GM12873 (cell line): ENCODE data around the gene RAB11FIP5.

ENCODE experiments used
- TF ChIP-seq, protein P1 (sequence below): IDR thresholded peaks from 2 replicates; pipeline ENCODE4 v1.5.1; 2012; ENCODE audit warnings: low read depth, mild to moderate bottlenecking, moderate library complexity, low read length, control low read depth; ENCODE audit not compliant: insufficient read depth; ENCODE audit errors: missing control alignments

The RAB11FIP5 gene

DNA sequence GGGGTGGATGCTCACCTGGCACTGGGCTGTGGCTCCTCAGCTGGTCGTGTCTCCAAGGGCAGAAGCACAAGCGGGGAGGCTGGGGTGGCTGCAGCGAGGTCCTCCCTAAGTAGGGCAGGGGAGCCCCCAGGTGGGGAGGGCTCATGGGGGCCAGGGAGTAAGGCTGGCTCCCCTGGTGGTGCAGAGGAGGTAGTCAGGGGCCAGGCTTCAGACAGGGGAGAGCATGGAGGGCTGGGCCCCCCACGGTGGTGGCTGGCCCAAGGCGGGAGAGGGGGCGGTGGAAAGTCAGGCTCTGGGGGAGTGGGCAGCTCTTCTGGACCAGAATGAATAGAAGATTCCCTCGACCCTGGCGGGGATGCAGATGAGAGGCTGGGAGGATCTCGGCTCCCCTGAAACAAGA is 33.1 kb downstream of the RAB11FIP5 start:
- TF ChIP-seq, protein P1, sequence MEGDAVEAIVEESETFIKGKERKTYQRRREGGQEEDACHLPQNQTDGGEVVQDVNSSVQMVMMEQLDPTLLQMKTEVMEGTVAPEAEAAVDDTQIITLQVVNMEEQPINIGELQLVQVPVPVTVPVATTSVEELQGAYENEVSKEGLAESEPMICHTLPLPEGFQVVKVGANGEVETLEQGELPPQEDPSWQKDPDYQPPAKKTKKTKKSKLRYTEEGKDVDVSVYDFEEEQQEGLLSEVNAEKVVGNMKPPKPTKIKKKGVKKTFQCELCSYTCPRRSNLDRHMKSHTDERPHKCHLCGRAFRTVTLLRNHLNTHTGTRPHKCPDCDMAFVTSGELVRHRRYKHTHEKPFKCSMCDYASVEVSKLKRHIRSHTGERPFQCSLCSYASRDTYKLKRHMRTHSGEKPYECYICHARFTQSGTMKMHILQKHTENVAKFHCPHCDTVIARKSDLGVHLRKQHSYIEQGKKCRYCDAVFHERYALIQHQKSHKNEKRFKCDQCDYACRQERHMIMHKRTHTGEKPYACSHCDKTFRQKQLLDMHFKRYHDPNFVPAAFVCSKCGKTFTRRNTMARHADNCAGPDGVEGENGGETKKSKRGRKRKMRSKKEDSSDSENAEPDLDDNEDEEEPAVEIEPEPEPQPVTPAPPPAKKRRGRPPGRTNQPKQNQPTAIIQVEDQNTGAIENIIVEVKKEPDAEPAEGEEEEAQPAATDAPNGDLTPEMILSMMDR: no peak

GRCh38 chr2:73078457-73079411 is 34.0 kb downstream of the RAB11FIP5 start:
- TF ChIP-seq, protein P1: no peak

DNA sequence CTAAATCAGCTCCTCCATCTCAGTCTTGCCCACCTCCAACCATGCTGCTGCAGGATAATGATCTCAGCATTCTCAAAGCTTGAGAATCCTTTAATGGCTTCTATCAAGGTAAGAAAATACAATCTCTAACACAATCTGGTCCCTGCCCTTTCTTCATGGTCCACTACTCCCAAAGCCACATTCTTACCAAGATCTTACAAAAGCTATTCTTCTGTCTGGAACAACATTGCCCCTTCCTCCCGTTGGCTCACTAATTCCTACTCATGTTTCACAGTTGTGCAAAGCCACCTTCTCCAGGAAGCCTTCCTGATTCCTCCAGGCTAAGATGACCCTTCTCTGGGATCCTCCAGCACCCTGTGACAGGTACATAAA is 35.3 kb downstream of the RAB11FIP5 start:
- TF ChIP-seq, protein P1: no peak

GRCh38 chr2:73076701-73077423 is 35.9 kb downstream of the RAB11FIP5 start:
- TF ChIP-seq, protein P1: no peak

- TF ChIP-seq, protein P1: no peak
These were observed 37.0 kb downstream of the RAB11FIP5 start for GRCh38 chr2:73075477-73076373.

DNA sequence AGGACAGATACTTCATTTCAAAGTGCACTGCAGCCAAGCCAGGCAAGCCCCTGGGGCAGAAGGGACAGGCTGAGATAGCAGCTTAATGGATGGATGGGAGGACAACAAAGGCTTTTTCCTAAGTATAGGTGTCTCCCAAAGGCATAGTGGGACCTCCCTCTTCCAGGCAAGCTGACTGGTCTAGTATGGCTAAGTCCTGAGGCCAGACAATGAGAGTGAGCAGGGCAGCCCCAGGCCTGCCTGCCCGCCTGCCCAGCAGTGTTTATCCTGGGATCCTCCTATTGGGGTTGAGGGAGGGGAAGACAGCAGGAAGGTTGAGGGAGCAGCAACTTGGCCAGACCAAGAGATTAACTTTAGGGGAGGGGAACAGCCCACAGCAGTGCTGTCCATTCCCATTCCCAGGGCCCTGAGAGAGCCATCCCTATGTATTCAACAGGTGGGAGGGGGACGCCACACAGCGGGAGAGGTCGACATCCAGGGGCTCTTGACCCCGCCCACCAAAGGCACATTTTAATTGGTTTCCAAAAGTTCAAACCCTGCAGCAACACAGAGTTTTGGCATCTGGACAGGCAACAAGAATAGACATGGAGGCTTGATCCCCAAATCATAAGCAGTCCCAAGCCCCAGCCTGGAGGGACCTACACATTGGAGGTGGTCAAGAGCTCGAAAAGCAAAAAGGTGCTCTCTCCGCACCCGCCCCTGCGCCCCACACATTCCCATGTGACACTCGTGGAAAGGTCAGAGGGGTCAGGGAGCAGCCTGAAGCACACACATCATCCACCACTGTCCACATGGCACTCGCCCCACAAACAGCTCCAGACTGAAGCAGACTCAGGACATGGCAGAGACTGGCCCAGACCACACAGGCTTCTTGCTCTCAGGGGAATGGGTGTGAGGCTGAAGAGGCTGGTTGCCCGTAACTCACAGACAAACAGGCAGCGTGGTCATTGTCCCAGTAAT is 38.4 kb downstream of the RAB11FIP5 start:
- TF ChIP-seq, protein P1: no peak
